HepG2 (cell line): Measurements from ENCODE around the gene PIGA. TPM values are rescaled to one million over a fixed set of nuclear protein-coding genes. Genes with fewer than 3 reads are reported as not detected.

Source experiments
- ATAC-seq: fragments of 200-7000 bp; cut with Tn5 transposase; 3 replicates; pipeline ENCODE4 v1.9.1; 2020; ENCODE audit warnings: mild to moderate bottlenecking, moderate library complexity
- BruUV-seq: library from RNA; stranded (reverse); fragments of 400-500 nt; replicated peaks from 2 replicates; lab custom pipeline; 2021; lab: Mats Ljungman, UMichigan
- CTCF ChIA-PET: fragments of 300-600 bp; formaldehyde crosslinking; extraction: SDS; loops from one replicate; lab custom pipeline; 2021; ENCODE audit warnings: low total read pairs, inconsistent platforms, low intra/inter-chr PET ratio; lab: Yijun Ruan, JAX
- POLR2A ChIA-PET: fragments of 350-600 bp; sonication (Branson Sonifier 250); formaldehyde crosslinking; loops from one replicate; lab custom pipeline; 2020; ENCODE audit warnings: antibody characterized with exemption, inconsistent platforms; lab: Yijun Ruan, JAX
- DNase-seq: peaks from one replicate; pipeline ENCODE4 v3.0.0-alpha.2; 2015; ENCODE audit warnings: low spot score
- FAIRE-seq: peaks from 3 replicates; lab custom pipeline; 2011; peaks lifted over from hg19 to GRCh38; lab: Jason Lieb, UNC
- H2AFZ ChIP-seq: one replicate; pipeline ENCODE4 v1.6.1; 2011; ENCODE audit warnings: low read length, inconsistent platforms
- H3K27ac ChIP-seq: fragments of 300-600 bp; 3 replicates; pipeline ENCODE4 v1.8.0; 2011; ENCODE audit warnings: mixed run types, mild to moderate bottlenecking, mixed read lengths, low read length, inconsistent platforms; ENCODE audit not compliant: insufficient read depth; ENCODE audit errors: extremely low read length
- H3K27me3 ChIP-seq, 2 experiments: fragments of 200-600 bp in 1 of 2; 2 replicates in 1 of 2; 3 replicates in 1 of 2; pipeline versions ENCODE4 v1.6.0 to v1.8.0; 2011; ENCODE audit warnings: low read length in 2 of 2, mild to moderate bottlenecking in 2 of 2, moderate library complexity in 2 of 2, inconsistent platforms in 1 of 2; ENCODE audit not compliant: insufficient read depth in 2 of 2, control insufficient read depth in 1 of 2
- H3K36me3 ChIP-seq, 2 experiments: fragments of 200-600 bp in 1 of 2; replicated peaks in 1 of 2; 2 replicates in 1 of 2; 3 replicates in 1 of 2; pipeline versions ENCODE4 v1.5.1 to v1.8.0; 2011; ENCODE audit warnings: low read length in 2 of 2, inconsistent platforms in 1 of 2; ENCODE audit not compliant: insufficient read depth in 2 of 2, control insufficient read depth in 1 of 2
- H3K4me1 ChIP-seq: 2 replicates; pipeline ENCODE4 v1.5.1; 2012; ENCODE audit warnings: low read length, inconsistent platforms; ENCODE audit not compliant: insufficient read depth
- H3K4me2 ChIP-seq: 2 replicates; pipeline ENCODE4 v1.6.0; 2011; ENCODE audit warnings: low read depth, low read length, inconsistent platforms
- H3K4me3 ChIP-seq, 3 experiments: fragments of 200-600 bp in 1 of 3; sonication (generic), shearing (Covaris generic) in 1 of 3; replicated peaks in 1 of 3; 2 replicates each; pipeline ENCODE4 v1.5.1; 2011 to 2016; ENCODE audit warnings: low read length in 3 of 3, inconsistent platforms in 2 of 3, low read depth in 2 of 3, mild to moderate bottlenecking in 2 of 3, control low read depth in 1 of 3, mixed read lengths in 1 of 3; ENCODE audit not compliant: insufficient read depth in 1 of 3
- H3K79me2 ChIP-seq: one replicate; pipeline ENCODE4 v1.6.1; 2011; ENCODE audit warnings: low read length, inconsistent platforms; ENCODE audit not compliant: insufficient read depth
- H3K9ac ChIP-seq: 2 replicates; pipeline ENCODE4 v1.6.0; 2011; ENCODE audit warnings: mild to moderate bottlenecking, low read depth, low read length, inconsistent platforms; ENCODE audit not compliant: insufficient read depth
- H3K9me3 ChIP-seq: 2 replicates; pipeline ENCODE4 v1.5.1; 2012; ENCODE audit warnings: mild to moderate bottlenecking, low read length
- H4K20me1 ChIP-seq: 2 replicates; pipeline ENCODE4 v1.6.0; 2011; ENCODE audit warnings: inconsistent platforms, mild to moderate bottlenecking, low read length, moderate library complexity; ENCODE audit not compliant: insufficient read depth
- ARNT2 ChIP-seq: sonication (generic); formaldehyde crosslinking; IDR thresholded peaks from 2 replicates; pipeline ENCODE4 v1.8.0; 2022; ENCODE audit warnings: mild to moderate bottlenecking, low read depth, missing genetic modification reagents, moderate library complexity
- FOXA3 ChIP-seq: IDR thresholded peaks from 2 replicates; pipeline ENCODE4 v1.6.1; 2016; ENCODE audit warnings: missing genetic modification reagents, missing compliant biosample characterization
- FOXK2 ChIP-seq: fragments of 450-650 bp; IDR thresholded peaks from 2 replicates; pipeline ENCODE4 v1.6.1; 2016
- HMG20B ChIP-seq: conservative IDR thresholded peaks from 2 replicates; pipeline ENCODE4 v1.6.1; 2016; ENCODE audit warnings: missing genetic modification reagents, missing compliant biosample characterization
- MED1 ChIP-seq: sonication (generic); formaldehyde crosslinking; IDR thresholded peaks from 2 replicates; pipeline ENCODE4 v1.4.0; 2020; ENCODE audit warnings: missing genetic modification reagents
- MED8 ChIP-seq: sonication (generic); formaldehyde crosslinking; IDR thresholded peaks from 2 replicates; pipeline ENCODE4 v1.8.1; 2023; ENCODE audit warnings: mild to moderate bottlenecking, missing genetic modification reagents; ENCODE audit not compliant: insufficient replicate concordance
- MLLT10 ChIP-seq: sonication (generic); formaldehyde crosslinking; IDR thresholded peaks from 2 replicates; pipeline ENCODE4 v1.4.0; 2020; ENCODE audit warnings: missing genetic modification reagents
- MYC ChIP-seq: sonication (generic); formaldehyde crosslinking; IDR thresholded peaks from 2 replicates; pipeline ENCODE4 v1.9.0; 2021; ENCODE audit warnings: missing genetic modification reagents, borderline replicate concordance
- RFX1 ChIP-seq: fragments of 450-650 bp; IDR thresholded peaks from 2 replicates; pipeline ENCODE4 v1.6.1; 2017
- ZC3H4 ChIP-seq: sonication (generic); formaldehyde crosslinking; IDR thresholded peaks from 2 replicates; pipeline ENCODE4 v1.4.0; 2020; ENCODE audit warnings: missing genetic modification reagents, borderline replicate concordance
- ZFY ChIP-seq: sonication (generic); formaldehyde crosslinking; IDR thresholded peaks from 2 replicates; pipeline ENCODE4 v1.4.0; 2020; ENCODE audit warnings: missing genetic modification reagents
- ZNF124 ChIP-seq: sonication (generic); formaldehyde crosslinking; IDR thresholded peaks from 2 replicates; pipeline ENCODE4 v1.4.0; 2020; ENCODE audit warnings: missing genetic modification reagents
- ZNF501 ChIP-seq: sonication (generic); formaldehyde crosslinking; IDR thresholded peaks from 2 replicates; pipeline ENCODE4 v1.5.1; 2020; ENCODE audit warnings: mild to moderate bottlenecking, moderate library complexity, missing genetic modification reagents
- ZNF614 ChIP-seq: IDR thresholded peaks from 2 replicates; pipeline ENCODE4 v1.6.1; 2018; ENCODE audit warnings: missing biosample characterization, missing genetic modification reagents, inconsistent platforms, borderline replicate concordance
- ZNF619 ChIP-seq: sonication (generic); formaldehyde crosslinking; IDR thresholded peaks from 2 replicates; pipeline ENCODE4 v1.4.0; 2020; ENCODE audit warnings: mild to moderate bottlenecking, missing genetic modification reagents
- ZNF773 ChIP-seq: sonication (generic); formaldehyde crosslinking; IDR thresholded peaks from 2 replicates; pipeline ENCODE4 v1.4.0; 2020; ENCODE audit warnings: missing genetic modification reagents, borderline replicate concordance
- WGBS: methylation state at CpG from one replicate; pipeline ENCODE4 v1.1.6; 2017; ENCODE audit warnings: low lambda C conversion rate; 5-methylcytosine and 5-hydroxymethylcytosine counted together
- in situ Hi-C: cut with HindIII; loops from 2 replicates; pipeline ENCODE4 v1.10.0; 2017; ENCODE audit warnings: low pct_unique_long_range_greater_than_20kb; ENCODE audit not compliant: extremely low pct_ligation_motif_present
- intact Hi-C: fragments of 100-400 bp; cut with micrococcal nuclease; formaldehyde crosslinking; loops from one replicate; pipeline ENCODE4 v1.10.0; 2022; ENCODE audit not compliant: unreplicated experiment
- polyA plus RNA-seq, 8 experiments: library from polyadenylated mRNA; depleted of rRNA in 3 of 8; stranded (reverse) in 7 of 8; unstranded in 1 of 8; fragments of >200 nt; fragmentation: Illumina TruSeq in 4 of 8; extraction: Trizol in 4 of 8; gene quantifications; 2 replicates each; pipeline versions ENCODE4 v1.2.1 to v1.2.3, GENCODE V29; 2011 to 2016; ENCODE audit warnings: low read depth in 4 of 8, missing spikeins in 1 of 8, mixed read lengths in 1 of 8; ENCODE audit not compliant: insufficient read depth in 1 of 8
- total RNA-seq, 5 experiments: library from RNA; depleted of rRNA; stranded (reverse); fragments of >200 nt; fragmentation: Illumina TruSeq; extraction: Trizol; gene quantifications; 2 replicates each; pipeline ENCODE4 v1.2.3, GENCODE V29; 2016; ENCODE audit warnings: low read depth in 1 of 5
- TF ChIP-seq, protein P1 (sequence below): sonication (generic); formaldehyde crosslinking; IDR thresholded peaks from 2 replicates; pipeline ENCODE4 v1.8.1; 2023; ENCODE audit warnings: missing genetic modification reagents, inconsistent platforms, borderline replicate concordance
- TF ChIP-seq, protein P2 (sequence below): sonication (generic); formaldehyde crosslinking; IDR thresholded peaks from 2 replicates; pipeline ENCODE4 v1.4.0; 2020; ENCODE audit warnings: mild to moderate bottlenecking, missing genetic modification reagents
- TF ChIP-seq, protein P3 (sequence below): IDR thresholded peaks from 2 replicates; pipeline ENCODE4 v1.6.1; 2012; ENCODE audit warnings: low read depth, low read length, improper control_type of control experiment

PIGA gene
- total and polyA plus RNA-seq, 2 of the 13 experiments (the other 11 are each of a cell fraction or from before 2014, with no cell fraction given) = 6.0 to 13.0 TPM

DNA sequence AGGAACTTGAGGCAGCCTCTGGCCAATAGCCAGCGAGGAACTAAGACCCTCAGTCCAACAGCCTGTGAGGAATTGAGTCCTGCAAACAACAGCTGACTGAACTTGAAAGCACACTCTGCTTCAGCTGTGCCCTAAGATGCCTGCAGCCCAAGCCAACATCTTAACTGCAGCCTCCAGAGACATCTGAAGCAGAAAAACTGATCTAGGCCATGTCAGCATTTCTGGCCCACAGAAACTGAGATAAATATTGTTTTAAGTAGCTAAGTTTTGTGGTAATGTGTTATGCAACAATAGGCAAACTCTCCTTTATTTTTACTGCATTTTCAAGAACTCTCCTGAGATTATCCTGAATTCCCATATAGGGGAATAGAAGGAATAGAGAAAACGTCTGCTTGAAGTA lies 24.4 kb upstream of the PIGA start:
- 57% methylated on average over 1 of the region's 2 CpGs for WGBS
- intact Hi-C loops (no loop called here), in situ Hi-C loops (no loop called here)
- ChIA-PET CTCF (no interaction called here), POLR2A (no interaction called here)
- H2AFZ ChIP-seq = no peak overlapping the region
- H3K36me3 ChIP-seq = no peaks in the 10 kb centered on the region
- H3K4me2 ChIP-seq = no peak overlapping the region
- no peak for ATAC-seq
- DNase-seq = no peak
- H3K27me3 ChIP-seq = no peaks in the 10 kb centered on the region
- no TSS peak for BruUV-seq
- no peaks in the 10 kb centered on the region for H3K79me2 ChIP-seq
- H3K27ac ChIP-seq = no peak overlapping the region
- no peak overlapping the region for H3K4me3 ChIP-seq
- H3K9ac ChIP-seq = no peak overlapping the region
- TF ChIP-seq, protein P1, sequence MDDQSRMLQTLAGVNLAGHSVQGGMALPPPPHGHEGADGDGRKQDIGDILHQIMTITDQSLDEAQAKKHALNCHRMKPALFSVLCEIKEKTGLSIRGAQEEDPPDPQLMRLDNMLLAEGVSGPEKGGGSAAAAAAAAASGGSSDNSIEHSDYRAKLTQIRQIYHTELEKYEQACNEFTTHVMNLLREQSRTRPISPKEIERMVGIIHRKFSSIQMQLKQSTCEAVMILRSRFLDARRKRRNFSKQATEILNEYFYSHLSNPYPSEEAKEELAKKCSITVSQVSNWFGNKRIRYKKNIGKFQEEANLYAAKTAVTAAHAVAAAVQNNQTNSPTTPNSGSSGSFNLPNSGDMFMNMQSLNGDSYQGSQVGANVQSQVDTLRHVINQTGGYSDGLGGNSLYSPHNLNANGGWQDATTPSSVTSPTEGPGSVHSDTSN (CRISPR knock-in tag) = no peak
- TF ChIP-seq MED8 (CRISPR knock-in tag) (no peak), MLLT10 (CRISPR knock-in tag) (no peak)
- no peak for FAIRE-seq
- no peaks in the 10 kb centered on the region for H3K4me1 ChIP-seq
- no peaks in the 10 kb centered on the region for H4K20me1 ChIP-seq
- H3K9me3 ChIP-seq = no peaks in the 10 kb centered on the region

DNA sequence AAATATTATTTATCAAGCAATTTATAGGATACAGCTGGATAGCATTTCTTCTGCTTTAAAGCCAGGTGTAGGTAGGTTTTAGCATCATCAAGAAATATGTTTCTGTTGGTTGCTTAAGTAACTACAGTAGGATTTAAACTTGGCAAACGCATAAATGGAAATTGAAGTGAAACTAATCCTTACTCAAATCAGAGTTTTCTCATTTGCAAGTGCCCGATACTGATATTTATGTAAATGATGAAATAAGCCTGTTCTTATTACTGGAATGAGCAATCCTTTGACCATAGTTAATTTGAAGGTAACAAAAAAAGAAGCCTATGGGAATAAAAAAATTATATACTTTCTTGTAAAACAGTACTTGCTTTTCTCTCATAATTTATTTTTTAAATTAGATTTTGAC lies 23.2 kb upstream of the PIGA start:
- H3K27ac ChIP-seq = no peak overlapping the region
- ChIA-PET POLR2A (no interaction called here), CTCF (no interaction called here)
- H3K79me2 ChIP-seq = no peaks in the 10 kb centered on the region
- H3K4me1 ChIP-seq = no peaks in the 10 kb centered on the region
- ATAC-seq = no peak
- 92% methylated on average over 2 of the region's 2 CpGs for WGBS
- intact Hi-C loops = no loop called here
- H3K36me3 ChIP-seq = no peaks in the 10 kb centered on the region
- DNase-seq = no peak
- no peaks in the 10 kb centered on the region for H4K20me1 ChIP-seq
- no peak overlapping the region for H3K4me3 ChIP-seq
- FAIRE-seq = no peak
- no TSS peak for BruUV-seq
- no peak overlapping the region for H2AFZ ChIP-seq
- no peak overlapping the region for H3K4me2 ChIP-seq
- no peak overlapping the region for H3K9ac ChIP-seq
- in situ Hi-C loops = no loop called here
- no peaks in the 10 kb centered on the region for H3K9me3 ChIP-seq
- no peaks in the 10 kb centered on the region for H3K27me3 ChIP-seq
- no peak for TF ChIP-seq ARNT2 (CRISPR knock-in tag)
- TF ChIP-seq ZNF614 = no peak
- TF ChIP-seq ZNF619 (CRISPR knock-in tag) = no peak
- TF ChIP-seq, protein P2, sequence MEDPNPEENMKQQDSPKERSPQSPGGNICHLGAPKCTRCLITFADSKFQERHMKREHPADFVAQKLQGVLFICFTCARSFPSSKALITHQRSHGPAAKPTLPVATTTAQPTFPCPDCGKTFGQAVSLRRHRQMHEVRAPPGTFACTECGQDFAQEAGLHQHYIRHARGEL (CRISPR knock-in tag) = no peak
- no peak for TF ChIP-seq ZC3H4 (CRISPR knock-in tag)
- TF ChIP-seq ZNF773 (CRISPR knock-in tag) = no peak
- TF ChIP-seq HMG20B (CRISPR knock-in tag) = no peak
- TF ChIP-seq MED1 = no peak
- TF ChIP-seq ZFY (CRISPR knock-in tag) = no peak
- no peak for TF ChIP-seq ZNF124 (CRISPR knock-in tag)
- TF ChIP-seq FOXA3 (CRISPR knock-in tag) = no peak
- no peak for TF ChIP-seq FOXK2
- TF ChIP-seq RFX1 = no peak
- TF ChIP-seq ZNF501 (CRISPR knock-in tag) = no peak
- TF ChIP-seq, protein P3, sequence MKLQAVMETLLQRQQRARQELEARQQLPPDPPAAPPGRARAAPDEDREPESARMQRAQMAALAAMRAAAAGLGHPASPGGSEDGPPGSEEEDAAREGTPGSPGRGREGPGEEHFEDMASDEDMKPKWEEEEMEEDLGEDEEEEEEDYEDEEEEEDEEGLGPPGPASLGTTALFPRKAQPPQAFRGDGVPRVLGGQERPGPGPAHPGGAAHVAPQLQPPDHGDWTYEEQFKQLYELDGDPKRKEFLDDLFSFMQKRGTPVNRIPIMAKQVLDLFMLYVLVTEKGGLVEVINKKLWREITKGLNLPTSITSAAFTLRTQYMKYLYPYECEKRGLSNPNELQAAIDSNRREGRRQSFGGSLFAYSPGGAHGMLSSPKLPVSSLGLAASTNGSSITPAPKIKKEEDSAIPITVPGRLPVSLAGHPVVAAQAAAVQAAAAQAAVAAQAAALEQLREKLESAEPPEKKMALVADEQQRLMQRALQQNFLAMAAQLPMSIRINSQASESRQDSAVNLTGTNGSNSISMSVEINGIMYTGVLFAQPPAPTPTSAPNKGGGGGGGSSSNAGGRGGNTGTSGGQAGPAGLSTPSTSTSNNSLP = no peak
- TF ChIP-seq MYC = no peak
